PC-3 (cell line): ENCODE data around the gene MAP3K8. TPM values are rescaled to one million over a fixed set of nuclear protein-coding genes. Genes with fewer than 3 reads are reported as not detected.

Source experiments
- ATAC-seq: fragments of 200-7000 bp; cut with Tn5 transposase; 2 replicates; pipeline ENCODE4 v1.9.1; 2020; ENCODE audit warnings: mild to moderate bottlenecking, moderate library complexity
- Bru-seq: library from RNA; stranded (reverse); fragments of 400-500 nt; gene quantifications from one replicate; lab custom pipeline; 2021; lab: Mats Ljungman, UMichigan
- BruChase-seq, 2 experiments: library from RNA; stranded (reverse); fragments of 400-500 nt; gene quantifications; one replicate each; lab custom pipeline; 2021; lab: Mats Ljungman, UMichigan
- BruUV-seq: library from RNA; stranded (reverse); fragments of 400-500 nt; replicated peaks from 2 replicates; lab custom pipeline; 2021; lab: Mats Ljungman, UMichigan
- CTCF ChIA-PET: fragments of 300-600 bp; sonication (Branson Sonifier 250); formaldehyde crosslinking; loops from one replicate; lab custom pipeline; 2022; ENCODE audit warnings: antibody characterized with exemption; lab: Charles Lee
- POLR2A ChIA-PET: fragments of 300-600 bp; sonication (Branson Sonifier 250); formaldehyde crosslinking; loops from one replicate; lab custom pipeline; 2022; ENCODE audit warnings: antibody characterized with exemption; ENCODE audit not compliant: unreplicated experiment; lab: Charles Lee
- DNase-seq: peaks from one replicate; pipeline ENCODE4 v3.0.0-alpha.2; 2015
- H2AFZ ChIP-seq: fragments of 300-600 bp; sonication (generic); 2 replicates; pipeline ENCODE4 v1.6.0; 2016; ENCODE audit warnings: antibody characterized with exemption, low read length
- H3F3A ChIP-seq: fragments of 300-600 bp; sonication (generic); one replicate; pipeline ENCODE4 v1.6.0; 2017; ENCODE audit warnings: antibody characterized with exemption, low read length, control low read depth, mild to moderate bottlenecking; ENCODE audit not compliant: unreplicated experiment
- H3K27ac ChIP-seq: fragments of 300-600 bp; sonication (generic); 2 replicates; pipeline ENCODE4 v1.5.1; 2016; ENCODE audit warnings: mild to moderate bottlenecking, low read length
- H3K27me3 ChIP-seq: fragments of 300-600 bp; sonication (generic); 2 replicates; pipeline ENCODE4 v1.6.1; 2016; ENCODE audit warnings: low read length, mixed read lengths
- H3K36me3 ChIP-seq: fragments of 300-600 bp; sonication (generic); 2 replicates; pipeline ENCODE4 v1.6.1; 2016; ENCODE audit warnings: low read depth, mixed run types, low read length, mixed read lengths
- H3K4me1 ChIP-seq: fragments of 300-600 bp; sonication (generic); 2 replicates; pipeline ENCODE4 v1.5.1; 2016; ENCODE audit warnings: low read length; ENCODE audit not compliant: insufficient read depth
- H3K4me2 ChIP-seq: fragments of 300-600 bp; sonication (generic); 2 replicates; pipeline ENCODE4 v1.6.0; 2016; ENCODE audit warnings: low read length
- H3K4me3 ChIP-seq: fragments of 300-600 bp; sonication (generic); 2 replicates; pipeline ENCODE4 v1.5.1; 2016; ENCODE audit warnings: mild to moderate bottlenecking, low read length, mixed read lengths
- H3K79me2 ChIP-seq: fragments of 300-600 bp; sonication (generic); 2 replicates; pipeline ENCODE4 v1.6.1; 2017; ENCODE audit warnings: low read length, mixed read lengths
- H3K9ac ChIP-seq: fragments of 300-600 bp; sonication (generic); 2 replicates; pipeline ENCODE4 v1.6.0; 2016; ENCODE audit warnings: mild to moderate bottlenecking, low read length
- H3K9me2 ChIP-seq: fragments of 300-600 bp; sonication (generic); replicated peaks from 2 replicates; pipeline ENCODE4 v1.6.1; 2016; ENCODE audit warnings: mixed run types, low read length, mixed read lengths
- H3K9me3 ChIP-seq: fragments of 300-600 bp; sonication (generic); 2 replicates; pipeline ENCODE4 v1.6.1; 2016; ENCODE audit warnings: low read length, mixed read lengths
- H4K20me1 ChIP-seq: fragments of 300-600 bp; sonication (generic); 2 replicates; pipeline ENCODE4 v1.6.1; 2016; ENCODE audit warnings: low read length, mixed read lengths
- CTCF ChIP-seq: fragments of 300-600 bp; sonication (generic); conservative IDR thresholded peaks from 2 replicates; pipeline ENCODE4 v1.5.1; 2017; ENCODE audit warnings: antibody characterized with exemption, low read depth, mild to moderate bottlenecking, low read length
- EZH2 ChIP-seq: fragments of 300-600 bp; sonication (generic); IDR thresholded peaks from one replicate; pipeline ENCODE4 v1.6.1; 2017; ENCODE audit warnings: antibody characterized with exemption, mild to moderate bottlenecking, low read length; ENCODE audit not compliant: unreplicated experiment
- EZH2phosphoT487 ChIP-seq: fragments of 300-600 bp; sonication (generic); IDR thresholded peaks from 2 replicates; pipeline ENCODE4 v1.6.1; 2018; ENCODE audit warnings: mild to moderate bottlenecking, antibody characterized with exemption, low read length, borderline replicate concordance
- intact Hi-C: fragments of 100-400 bp; cut with micrococcal nuclease; formaldehyde crosslinking; loops from 2 replicates; pipeline ENCODE4 v1.9.0; 2023
- long read RNA-seq: library from polyadenylated mRNA; unstranded; transcript quantifications from one replicate; pipeline ENCODE4 v2.0.0, GENCODE V29; 2021; ENCODE audit not compliant: unreplicated experiment
- total RNA-seq: library from RNA; depleted of rRNA; stranded (reverse); fragments of >200 nt; gene quantifications from 2 replicates; pipeline ENCODE4 v1.2.3, GENCODE V29; 2014; rRNA removed

The MAP3K8 gene
- total RNA-seq (4.9 and 6.5 TPM in 2 replicates), Bru-seq, nascent RNA (percentile 68 among the genes with signal in this experiment), BruChase-seq, experiment 1, labeled RNA remaining after a 6-hour chase (percentile 55 among the genes with signal in this experiment), BruChase-seq, experiment 2, labeled RNA remaining after a 2-hour chase (percentile 68 among the genes with signal in this experiment)
- long read RNA-seq, partial matches to known transcripts, result 1 of 10 reads
- long read RNA-seq, other reads (novel, unspliced or antisense), result 8 of 10 reads

- peaks cover 41% of the 10 kb centered on the region for H3K4me1 ChIP-seq
- peak within 1 kb of the TSS; percentile 98 for H3K4me3 ChIP-seq
- peak within 1 kb of the TSS; percentile 90 for H3K9ac ChIP-seq
- H3K27me3 ChIP-seq, result no peaks in the 10 kb centered on the region
- H3F3A ChIP-seq, result no peaks in the 10 kb centered on the region
- no TSS peak for BruUV-seq
- no peak for TF ChIP-seq EZH2phosphoT487
- no peak for TF ChIP-seq EZH2
- TF ChIP-seq CTCF, result no peak
- peaks cover under 1% of the 10 kb centered on the region; the same call in 1 of the 2 replicates for H3K36me3 ChIP-seq
- ChIA-PET POLR2A (interaction anchor here (0.6 to 1.3 kb wide), 2 partner anchors 10 to 228 kb away, joined by 5 to 8 read pairs; no protein-coding TSS in a partner anchor), CTCF (interaction anchor here (1.3 kb wide), 1 partner anchor 157 kb away, joined by 4 read pairs; no protein-coding TSS in a partner anchor)
- H2AFZ ChIP-seq, result peak within 1 kb of the TSS; percentile 90
- ATAC-seq (peak; percentile 72), DNase-seq (peak; percentile 79)
- H3K4me2 ChIP-seq, result peak within 1 kb of the TSS; percentile 89
- no peaks in the 10 kb centered on the region for H3K9me3 ChIP-seq
- H4K20me1 ChIP-seq, result peaks cover 16% of the 10 kb centered on the region; the same call in 1 of the 2 replicates
- intact Hi-C loops, result no loop called here
- no peaks in the 10 kb centered on the region for H3K9me2 ChIP-seq
- peaks cover 45% of the 10 kb centered on the region for H3K79me2 ChIP-seq
- H3K27ac ChIP-seq, result peak within 1 kb of the TSS; percentile 86
Observed at GRCh38 chr10:30433730-30434272, at the start of gene MAP3K8. Gene MAP3K8 (plus strand): TSS chr10:30434184. CDS start chr10:30438939, 4,755 bp downstream.

- no TSS peak for BruUV-seq
- Histone ChIP-seq H3K79me2 (no peaks in the 10 kb centered on the region), H3K9me3 (no peaks in the 10 kb centered on the region), H3K36me3 (no peaks in the 10 kb centered on the region), H2AFZ (peak overlapping the region; percentile 64; the same call in 1 of the 2 replicates), H4K20me1 (no peaks in the 10 kb centered on the region), H3K9ac (no peak overlapping the region), H3K4me1 (peaks cover 25% of the 10 kb centered on the region), H3K4me2 (no peak overlapping the region), H3K27me3 (no peaks in the 10 kb centered on the region), H3K27ac (no peak overlapping the region), H3F3A (no peaks in the 10 kb centered on the region), H3K9me2 (no peaks in the 10 kb centered on the region), H3K4me3 (no peak overlapping the region)
- DNase-seq, result peak; percentile 68
- POLR2A ChIA-PET, result interaction anchor here (0.5 kb wide), 1 partner anchor 38 kb away, joined by 3 read pairs; no protein-coding TSS in a partner anchor
- peak; percentile 54 for ATAC-seq
- intact Hi-C loops, result no loop called here
- CTCF ChIA-PET, result interaction anchor here (0.8 to 1.2 kb wide), 5 partner anchors 13 to 387 kb away, joined by 3 to 7 read pairs (median 5); no protein-coding TSS in a partner anchor
- TF ChIP-seq EZH2 (no peak), CTCF (peak; percentile 54), EZH2phosphoT487 (no peak)
Observed at GRCh38 chr10:30384701-30385201, 49.2 kb upstream of the MAP3K8 start.
